Measurements from ENCODE around the gene RCC1. TPM values are rescaled to one million over a fixed set of nuclear protein-coding genes. Genes with fewer than 3 reads are reported as not detected.
"Not testable (repeated sequence)": the region's sequence is repeated elsewhere in the genome, so short reads cannot be mapped to it uniquely, and the experiment has no call there.

RCC1 gene
- total and polyA plus RNA-seq, 4 donors, result 2.2 to 21.8 (median 18.5) TPM

- peaks cover 4 to 16% (median 11%) of the 10 kb centered on the region in 4 donors for H3K4me1 ChIP-seq (ENCODE audit: control insufficient read depth in 4 of 4, insufficient read depth in 4 of 4, low read length in 3 of 4)
- no peaks in the 10 kb centered on the region for H3K27me3 ChIP-seq (ENCODE audit: control insufficient read depth in 4 of 4, insufficient read depth in 4 of 4, low read length in 3 of 4)
- H3K36me3 ChIP-seq (ENCODE audit: control insufficient read depth in 4 of 4, insufficient read depth in 3 of 4, low read depth in 1 of 4, low read length in 3 of 4), result no peaks in the 10 kb centered on the region
- H3K9me3 ChIP-seq (ENCODE audit: control insufficient read depth in 4 of 4, low read length in 3 of 4), result no peaks in the 10 kb centered on the region
- TF ChIP-seq FOXA2 (IDR thresholded peaks at IDR 0.05) (no peak), EGR1 (IDR thresholded peaks at IDR 0.05; ENCODE audit: low read depth in 2 of 2) (no peak), FOXA1 (IDR thresholded peaks at IDR 0.05) (no peak), ZBTB33 (IDR thresholded peaks at IDR 0.05) (no peak), MAX (IDR thresholded peaks at IDR 0.05) (no peak), HNF4G (IDR thresholded peaks at IDR 0.05) (no peak), GABPA (IDR thresholded peaks at IDR 0.05 in 1 of 2, conservative IDR thresholded peaks at IDR 0.05 in 1 of 2) (no peak), ATF3 (IDR thresholded peaks at IDR 0.05) (no peak), TAF1 (conservative IDR thresholded peaks at IDR 0.05) (no peak), HNF4A (conservative IDR thresholded peaks at IDR 0.05) (no peak), RXRA (IDR thresholded peaks at IDR 0.05) (no peak), RAD21 (IDR thresholded peaks at IDR 0.05) (no peak), JUND (IDR thresholded peaks at IDR 0.05) (no peak), SP1 (IDR thresholded peaks at IDR 0.05) (no peak)
- WGBS, result 92% methylated on average over 6 of the region's 6 CpGs
- H3K27ac ChIP-seq (ENCODE audit: low read depth in 1 of 2, low read length in 2 of 2), result no peak overlapping the region
- H3K9ac ChIP-seq (ENCODE audit: low read depth in 1 of 2, low read length in 2 of 2), result no peak overlapping the region
- H3K4me3 ChIP-seq (ENCODE audit: low read depth in 1 of 3, low read length in 3 of 3), result no peak overlapping the region
- DNase-seq (ENCODE audit: low spot score), result no peak
Measured at GRCh38 chr1:28521502-28522164, 15.8 kb downstream of the RCC1 start.

GRCh38 chr1:28522537-28522936, 16.7 kb downstream of the RCC1 start:
- not testable (repeated sequence) for H3K36me3 ChIP-seq (ENCODE audit: control insufficient read depth in 4 of 4, insufficient read depth in 3 of 4, low read depth in 1 of 4, low read length in 3 of 4); H3K27ac ChIP-seq (ENCODE audit: low read depth in 1 of 2, low read length in 2 of 2); DNase-seq (ENCODE audit: low spot score); H3K4me3 ChIP-seq (ENCODE audit: low read depth in 1 of 3, low read length in 3 of 3); H3K27me3 ChIP-seq (ENCODE audit: control insufficient read depth in 4 of 4, insufficient read depth in 4 of 4, low read length in 3 of 4); H3K9me3 ChIP-seq (ENCODE audit: control insufficient read depth in 4 of 4, low read length in 3 of 4); H3K9ac ChIP-seq (ENCODE audit: low read depth in 1 of 2, low read length in 2 of 2)
- peaks cover 4 to 13% (median 9%) of the 10 kb centered on the region in 4 donors for H3K4me1 ChIP-seq (ENCODE audit: control insufficient read depth in 4 of 4, insufficient read depth in 4 of 4, low read length in 3 of 4)
- WGBS, result 97% methylated on average over 9 of the region's 9 CpGs

GRCh38 chr1:28525002-28525642, 19.3 kb downstream of the RCC1 start:
- H3K36me3 ChIP-seq (ENCODE audit: control insufficient read depth in 4 of 4, insufficient read depth in 3 of 4, low read depth in 1 of 4, low read length in 3 of 4); H3K27ac ChIP-seq (ENCODE audit: low read depth in 1 of 2, low read length in 2 of 2); H3K27me3 ChIP-seq (ENCODE audit: control insufficient read depth in 4 of 4, insufficient read depth in 4 of 4, low read length in 3 of 4); DNase-seq (ENCODE audit: low spot score); H3K9me3 ChIP-seq (ENCODE audit: control insufficient read depth in 4 of 4, low read length in 3 of 4); H3K4me1 ChIP-seq (ENCODE audit: control insufficient read depth in 4 of 4, insufficient read depth in 4 of 4, low read length in 3 of 4); H3K4me3 ChIP-seq (ENCODE audit: low read depth in 1 of 3, low read length in 3 of 3); H3K9ac ChIP-seq (ENCODE audit: low read depth in 1 of 2, low read length in 2 of 2): not testable (repeated sequence)
- WGBS, result 85% methylated on average over 10 of the region's 10 CpGs

Data from liver (tissue), 9 donors.